ENCODE data around the gene PSG6.
"Not testable (repeated sequence)": the region's sequence is repeated elsewhere in the genome, so short reads cannot be mapped to it uniquely, and the experiment has no call there.

The PSG6 gene

GRCh38 chr19:42853231-42853630 is 64.5 kb downstream of the PSG6 start:
- not testable (repeated sequence) for DNase-seq (ENCODE audit: low read depth, low spot score)

GRCh38 chr19:42852821-42853220 is 64.9 kb downstream of the PSG6 start:
- not testable (repeated sequence) for DNase-seq (ENCODE audit: low read depth, low spot score)
